ENCODE results near the gene PCP4.

- TF ChIP-seq NKRF (conservative IDR thresholded peaks at IDR 0.05), result no peak
- TF ChIP-seq SIN3A (IDR thresholded peaks at IDR 0.05; ENCODE audit: low read depth, low read length), result no peak
- TF ChIP-seq CTCF (IDR thresholded peaks at IDR 0.05 in 2 of 3, conservative IDR thresholded peaks at IDR 0.05 in 1 of 3; ENCODE audit: control insufficient read depth in 2 of 3, extremely low read depth in 1 of 3, insufficient read depth in 1 of 3, low read depth in 3 of 3, low read length in 3 of 3), result no peak
- no peak for TF ChIP-seq MAX (IDR thresholded peaks at IDR 0.05; ENCODE audit: low read depth, low read length)
- TF ChIP-seq BACH1 (IDR thresholded peaks at IDR 0.05; ENCODE audit: borderline replicate concordance), result no peak
- TF ChIP-seq NR2C1 (IDR thresholded peaks at IDR 0.05), result no peak
- TF ChIP-seq POLR2A (IDR thresholded peaks at IDR 0.05; ENCODE audit: low read depth, low read length), result no peak
- TF ChIP-seq JUNB (IDR thresholded peaks at IDR 0.05), result no peak
Measured at GRCh38 chr21:39860600-39860999, 6.6 kb upstream of the PCP4 start.
